ENCODE data around the gene HSD11B2.

Gene HSD11B2

GRCh38 chr16:67443265-67443664, 12.3 kb downstream of the HSD11B2 start:
- H3K9me3 ChIP-seq, result no peaks in the 10 kb centered on the region
- H3K4me1 ChIP-seq, result peaks cover 17% of the 10 kb centered on the region
- H3K27me3 ChIP-seq, result no peaks in the 10 kb centered on the region
- TF ChIP-seq Cebpa-rat (IDR thresholded peaks at IDR 0.05), result no peak
- no peak overlapping the region for H3K4me3 ChIP-seq
- H4K20me1 ChIP-seq, result peaks cover 95% of the 10 kb centered on the region
- H3K27ac ChIP-seq, result no peak overlapping the region
- H3K9ac ChIP-seq, result no peak overlapping the region
- peaks cover 97% of the 10 kb centered on the region for H3K36me3 ChIP-seq
- H3K4me2 ChIP-seq, result no peak overlapping the region

- Histone ChIP-seq H3K4me1 (peaks cover 17% of the 10 kb centered on the region), H3K27me3 (no peaks in the 10 kb centered on the region), H3K4me3 (no peak overlapping the region), H4K20me1 (peaks cover 100% of the 10 kb centered on the region), H3K9me3 (no peaks in the 10 kb centered on the region), H3K4me2 (no peak overlapping the region), H3K27ac (no peak overlapping the region), H3K36me3 (peaks cover 97% of the 10 kb centered on the region), H3K9ac (no peak overlapping the region)
- no peak for TF ChIP-seq Cebpa-rat (IDR thresholded peaks at IDR 0.05)
These were observed 13.6 kb downstream of the HSD11B2 start for GRCh38 chr16:67444259-67445125.

GRCh38 chr16:67445126-67445426, 14.2 kb downstream of the HSD11B2 start:
- H4K20me1 ChIP-seq, result peaks cover 100% of the 10 kb centered on the region
- no peak overlapping the region for H3K4me2 ChIP-seq
- H3K27ac ChIP-seq, result no peak overlapping the region
- no peak for TF ChIP-seq Cebpa-rat (IDR thresholded peaks at IDR 0.05)
- peaks cover 97% of the 10 kb centered on the region for H3K36me3 ChIP-seq
- H3K4me1 ChIP-seq, result peaks cover 17% of the 10 kb centered on the region
- H3K9ac ChIP-seq, result no peak overlapping the region
- H3K27me3 ChIP-seq, result no peaks in the 10 kb centered on the region
- H3K9me3 ChIP-seq, result no peaks in the 10 kb centered on the region
- no peak overlapping the region for H3K4me3 ChIP-seq

GRCh38 chr16:67445441-67445912, 14.6 kb downstream of the HSD11B2 start:
- Histone ChIP-seq H3K4me2 (no peak overlapping the region), H3K4me1 (peaks cover 17% of the 10 kb centered on the region), H3K9ac (no peak overlapping the region), H3K27me3 (no peaks in the 10 kb centered on the region), H3K27ac (no peak overlapping the region), H4K20me1 (peaks cover 100% of the 10 kb centered on the region), H3K9me3 (no peaks in the 10 kb centered on the region), H3K36me3 (peaks cover 97% of the 10 kb centered on the region), H3K4me3 (no peak overlapping the region)
- no peak for TF ChIP-seq Cebpa-rat (IDR thresholded peaks at IDR 0.05)

- H3K27me3 ChIP-seq, result no peaks in the 10 kb centered on the region
- 0 out of 2 replicates have a peak overlapping the region, but pooled peaks have one; percentile 2 for H3K27ac ChIP-seq
- H3K36me3 ChIP-seq, result peaks cover 97% of the 10 kb centered on the region
- peaks cover 100% of the 10 kb centered on the region for H4K20me1 ChIP-seq
- no peak for TF ChIP-seq Cebpa-rat (IDR thresholded peaks at IDR 0.05)
- H3K4me1 ChIP-seq, result peaks cover 9% of the 10 kb centered on the region
- H3K4me3 ChIP-seq, result no peak overlapping the region
- no peak overlapping the region for H3K4me2 ChIP-seq
- H3K9me3 ChIP-seq, result no peaks in the 10 kb centered on the region
- 0 out of 2 replicates have a peak overlapping the region, but pooled peaks have one; percentile 24 for H3K9ac ChIP-seq
These were observed 15.3 kb downstream of the HSD11B2 start for GRCh38 chr16:67445913-67446907.

- Histone ChIP-seq H3K9me3 (no peaks in the 10 kb centered on the region), H3K9ac (no peak overlapping the region), H3K4me3 (no peak overlapping the region), H3K4me1 (peaks cover under 1% of the 10 kb centered on the region; the same call in 1 of the 2 replicates), H3K27ac (no peak overlapping the region), H3K4me2 (no peak overlapping the region), H3K27me3 (no peaks in the 10 kb centered on the region), H4K20me1 (peaks cover 100% of the 10 kb centered on the region), H3K36me3 (peaks cover 99% of the 10 kb centered on the region)
- TF ChIP-seq Cebpa-rat (IDR thresholded peaks at IDR 0.05), result no peak
These were observed 16.1 kb downstream of the HSD11B2 start for GRCh38 chr16:67446968-67447507.

GRCh38 chr16:67447508-67448076, 16.7 kb downstream of the HSD11B2 start:
- Histone ChIP-seq H3K9me3 (no peaks in the 10 kb centered on the region), H3K36me3 (peaks cover 99% of the 10 kb centered on the region), H3K9ac (no peak overlapping the region), H3K27me3 (no peaks in the 10 kb centered on the region), H4K20me1 (peaks cover 100% of the 10 kb centered on the region), H3K27ac (no peak overlapping the region), H3K4me2 (no peak overlapping the region), H3K4me3 (no peak overlapping the region), H3K4me1 (no peaks in the 10 kb centered on the region)
- TF ChIP-seq Cebpa-rat (IDR thresholded peaks at IDR 0.05), result no peak

GRCh38 chr16:67448580-67448979, 17.7 kb downstream of the HSD11B2 start:
- TF ChIP-seq Cebpa-rat (IDR thresholded peaks at IDR 0.05), result no peak
- Histone ChIP-seq H3K9me3 (no peaks in the 10 kb centered on the region), H3K4me3 (no peak overlapping the region), H4K20me1 (peaks cover 100% of the 10 kb centered on the region), H3K36me3 (peaks cover 99% of the 10 kb centered on the region), H3K27ac (no peak overlapping the region), H3K4me2 (no peak overlapping the region), H3K4me1 (no peaks in the 10 kb centered on the region), H3K9ac (no peak overlapping the region), H3K27me3 (no peaks in the 10 kb centered on the region)

- no peak for TF ChIP-seq Cebpa-rat (IDR thresholded peaks at IDR 0.05)
- Histone ChIP-seq H3K4me2 (no peak overlapping the region), H3K27ac (no peak overlapping the region), H3K36me3 (peaks cover 98% of the 10 kb centered on the region), H3K9ac (no peak overlapping the region), H3K9me3 (no peaks in the 10 kb centered on the region), H3K27me3 (no peaks in the 10 kb centered on the region), H3K4me3 (no peak overlapping the region), H3K4me1 (no peaks in the 10 kb centered on the region), H4K20me1 (peaks cover 100% of the 10 kb centered on the region)
These were observed 18.4 kb downstream of the HSD11B2 start for GRCh38 chr16:67449336-67449735.

All from BLaER1 (cell line).